GM19238 (cell line): ENCODE measurements around the gene C1orf94.
"Not testable (repeated sequence)": the region's sequence is repeated elsewhere in the genome, so short reads cannot be mapped to it uniquely, and the experiment has no call there.

Experiments used
- DNase-seq: peaks from one replicate; pipeline ENCODE4 v3.0.0; 2011; ENCODE audit warnings: low spot score; ENCODE audit not compliant: insufficient read length

The C1orf94 gene

DNA sequence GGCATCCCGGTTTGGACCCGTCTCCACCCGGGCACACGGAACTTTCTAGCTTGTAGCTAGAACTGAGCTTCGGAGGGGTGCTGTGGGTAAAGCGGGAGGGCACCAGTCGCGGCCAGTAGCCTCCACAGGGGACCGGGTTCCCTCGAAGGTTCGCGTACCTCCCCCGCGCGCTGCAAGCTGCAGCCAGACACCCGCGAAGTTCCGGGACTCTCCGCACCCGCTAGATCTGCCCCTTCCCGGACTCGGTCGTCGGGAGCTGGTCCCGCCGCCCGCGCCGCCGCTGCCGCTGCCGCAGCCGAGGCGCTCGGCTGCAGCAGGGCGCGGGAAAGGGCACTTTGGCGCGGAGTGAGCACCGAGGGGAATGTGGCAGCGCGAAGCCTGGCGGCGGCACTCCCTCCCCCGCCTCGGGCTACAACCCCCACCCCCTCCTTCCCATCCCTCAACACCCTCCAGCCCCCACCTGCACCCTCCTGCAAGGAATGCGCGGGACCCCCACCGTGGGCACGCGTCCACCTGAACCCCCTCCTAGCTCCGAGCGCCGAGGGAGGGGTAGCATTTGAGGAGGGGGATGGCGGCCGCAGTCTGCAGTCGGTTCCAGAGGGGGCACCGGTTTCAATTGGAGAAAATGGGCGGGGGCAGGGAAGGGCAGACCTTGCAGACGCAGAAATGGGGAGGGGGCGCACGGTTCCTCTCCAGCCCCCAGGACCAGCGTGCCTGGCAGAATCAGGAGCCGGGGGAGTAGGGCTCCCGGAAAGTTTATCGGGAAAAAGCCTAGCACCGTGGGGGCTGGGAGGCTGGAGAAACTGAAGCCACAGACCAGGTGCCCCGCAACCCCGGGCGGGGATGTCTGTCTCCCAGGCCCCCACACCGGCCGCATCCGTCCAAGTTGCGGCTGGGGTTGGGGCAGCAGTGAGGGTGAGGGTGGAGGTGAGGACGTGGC lies 12.6 kb upstream of the C1orf94 start:
- DNase-seq = no peak

DNA sequence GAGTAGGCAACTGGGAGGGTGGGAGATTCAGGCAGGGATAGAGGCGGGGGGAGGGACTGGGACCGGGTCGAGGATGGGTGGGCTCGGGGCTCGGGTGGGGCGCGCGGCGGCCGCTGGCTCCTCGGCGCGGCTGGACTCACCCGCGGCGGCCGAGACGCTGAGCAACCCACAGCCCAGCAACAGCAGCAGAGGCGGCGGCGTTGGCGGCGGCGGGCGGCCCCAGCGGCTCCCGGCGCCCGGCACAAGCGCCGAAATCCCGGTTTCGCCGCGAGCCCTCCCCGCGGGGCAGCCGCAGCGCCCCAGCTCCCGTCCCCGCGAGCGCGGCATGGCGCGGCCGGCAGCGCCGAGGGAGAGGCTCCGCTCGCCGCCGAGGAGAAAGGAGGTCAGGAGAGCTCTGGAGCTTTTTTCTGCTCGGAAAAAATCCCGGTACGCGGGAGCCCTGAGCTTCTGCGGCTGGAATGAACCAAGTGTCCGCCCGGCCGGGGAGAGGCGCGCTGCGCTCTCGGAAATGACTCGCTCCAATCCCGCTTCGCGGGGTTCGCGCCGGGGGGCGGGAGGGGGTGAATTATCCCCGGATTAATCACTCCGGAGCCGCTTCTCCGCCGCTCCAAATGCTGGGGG lies 11.8 kb upstream of the C1orf94 start, which contains the start of gene CSMD2:
Gene CSMD2, minus strand, starts transcription at position 460 of the 621 bp plus-strand sequence. Its CDS starts 133 bp downstream, at position 327.
- DNase-seq = no peak

DNA sequence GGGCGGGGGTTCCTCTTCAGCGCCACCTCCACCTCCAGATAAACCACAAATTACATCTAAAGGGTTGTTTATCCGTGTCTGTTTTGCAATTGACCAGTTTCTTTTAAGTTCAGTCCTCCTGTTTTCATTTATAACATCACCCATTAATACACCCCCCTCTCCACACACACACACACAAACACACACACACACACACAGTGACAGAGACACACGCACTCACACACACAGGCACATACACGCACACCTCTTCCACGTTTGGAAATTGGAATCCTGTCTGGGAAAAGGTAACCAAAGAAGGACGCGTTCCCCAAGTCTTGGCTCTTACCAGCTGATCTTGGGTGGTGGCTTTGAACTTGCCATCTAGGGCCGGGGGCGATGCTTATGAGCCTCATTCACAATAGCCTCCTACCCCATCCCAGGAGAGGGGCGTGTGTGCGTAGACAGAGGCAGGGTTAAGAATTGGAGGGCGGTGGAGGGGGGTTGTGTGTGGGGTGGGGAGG lies 11.2 kb upstream of the C1orf94 start:
- DNase-seq = no peak

DNA sequence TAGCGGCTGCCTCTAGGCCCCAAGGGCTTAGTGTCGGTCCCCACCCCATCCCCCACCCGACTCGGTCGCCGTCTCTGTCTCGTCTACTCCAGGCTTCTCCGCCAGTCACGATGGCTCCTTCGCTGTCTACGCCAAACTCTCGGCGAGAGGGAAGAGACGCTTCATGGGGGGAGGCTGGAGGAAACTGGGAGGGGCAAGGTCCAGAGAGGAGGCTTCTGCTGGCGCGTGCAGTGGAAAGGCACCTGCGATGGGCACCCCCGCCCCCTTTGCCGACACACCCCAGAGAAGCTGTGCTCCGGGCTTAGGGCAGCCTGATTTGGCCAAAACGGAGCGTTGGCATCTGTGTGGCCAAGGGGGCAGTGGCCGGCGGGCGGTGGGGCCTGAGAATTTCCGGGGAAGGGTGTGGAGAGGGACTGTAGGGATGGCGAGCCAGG lies 10.5 kb upstream of the C1orf94 start:
- DNase-seq = no peak

DNA sequence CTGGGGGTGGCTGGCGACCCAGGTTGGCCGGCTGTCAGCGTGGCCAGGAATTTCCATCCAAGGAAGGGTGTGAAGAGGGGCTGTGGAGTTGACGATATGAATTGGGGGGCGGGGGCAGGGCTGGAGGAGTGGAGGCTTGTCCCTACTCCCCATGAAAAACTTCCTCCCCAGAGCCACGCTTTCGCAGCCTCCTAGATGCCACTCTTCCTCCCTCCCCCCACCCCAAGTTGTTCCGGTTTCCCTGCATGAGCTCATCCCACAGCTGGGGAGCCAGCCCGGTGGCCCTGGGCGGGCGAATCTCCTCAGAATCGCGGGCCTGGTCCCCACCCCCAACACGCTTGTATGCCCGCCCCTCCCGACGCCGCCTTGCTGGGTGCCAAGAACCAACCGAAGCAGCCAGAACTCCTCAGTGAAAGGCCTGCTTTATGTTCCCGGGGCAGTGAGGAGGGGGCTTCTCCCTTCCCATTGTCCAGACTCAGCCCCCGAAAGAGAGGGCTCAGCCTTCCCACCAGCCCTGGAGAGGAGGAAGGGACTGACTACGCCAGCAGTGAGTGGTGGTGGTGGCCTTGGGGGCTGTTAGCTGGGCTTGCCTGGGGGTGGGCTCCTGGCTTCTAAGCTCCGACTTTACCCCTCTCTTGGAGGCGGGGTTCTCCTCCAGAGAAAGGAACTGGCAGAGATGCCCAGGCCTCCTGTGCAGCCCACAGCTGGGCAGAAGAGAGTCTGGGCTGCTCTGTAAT lies 9.9 kb upstream of the C1orf94 start:
- DNase-seq = no peak

DNA sequence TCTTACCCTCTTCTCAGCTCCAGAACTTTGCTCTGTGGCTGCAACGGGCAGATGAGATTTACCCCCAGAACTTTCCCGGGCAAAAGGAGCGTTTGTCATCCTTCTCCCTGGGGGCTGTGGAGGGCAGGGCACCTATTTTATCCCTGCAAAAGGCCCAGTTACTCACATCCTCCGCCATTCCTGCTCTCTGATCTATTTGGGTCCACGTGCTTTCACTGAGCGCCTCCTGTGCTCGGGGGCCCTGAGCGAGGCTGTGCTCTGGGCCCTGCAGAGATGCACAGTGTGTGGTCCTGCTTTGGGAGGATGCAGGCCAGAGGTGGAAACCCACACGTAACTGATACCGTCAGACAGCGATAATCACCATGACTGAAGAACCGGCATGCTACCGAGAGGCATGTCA lies 9.3 kb upstream of the C1orf94 start:
- DNase-seq = no peak

DNA sequence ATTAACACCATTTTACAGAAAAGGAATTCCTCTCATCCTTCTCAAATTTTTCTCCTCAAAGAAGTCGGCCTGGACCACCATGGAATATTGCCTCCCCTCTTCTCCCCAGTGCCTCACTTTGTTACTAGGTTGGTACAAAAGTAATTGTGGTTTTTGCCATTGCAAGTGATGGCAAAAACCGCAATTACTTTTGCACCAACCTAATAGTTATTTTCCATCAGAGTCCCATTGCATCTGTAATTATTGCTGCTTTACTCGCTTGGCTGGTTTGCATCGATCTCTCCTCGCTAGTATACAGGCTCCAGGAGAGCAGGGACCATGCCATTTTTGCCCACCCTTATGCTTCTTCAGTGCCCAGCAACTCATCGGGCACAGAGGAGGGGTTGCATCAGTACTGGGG lies 963 bp upstream of the C1orf94 start:
- no peak for DNase-seq

DNA sequence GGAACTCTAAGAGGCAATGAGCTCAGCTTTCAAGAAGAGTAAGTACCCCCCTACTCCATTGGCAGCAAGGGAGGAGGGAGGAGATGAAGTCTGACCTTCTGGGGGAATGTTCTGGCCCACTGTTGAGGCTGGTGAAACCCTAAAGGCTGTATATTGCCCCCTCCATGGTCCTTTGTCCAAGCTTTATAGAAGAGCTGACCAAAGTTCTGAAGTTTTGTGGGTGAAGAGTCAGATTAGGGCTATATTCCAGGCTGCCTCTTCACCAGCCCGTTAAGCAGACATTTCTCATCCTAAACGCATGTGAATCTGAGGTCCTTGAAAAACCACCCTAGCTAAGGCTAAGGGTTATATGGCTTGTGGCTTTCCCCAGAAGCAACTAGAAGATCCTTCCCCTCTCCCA lies 1.4 kb downstream of the C1orf94 start:
- no peak for DNase-seq

DNA sequence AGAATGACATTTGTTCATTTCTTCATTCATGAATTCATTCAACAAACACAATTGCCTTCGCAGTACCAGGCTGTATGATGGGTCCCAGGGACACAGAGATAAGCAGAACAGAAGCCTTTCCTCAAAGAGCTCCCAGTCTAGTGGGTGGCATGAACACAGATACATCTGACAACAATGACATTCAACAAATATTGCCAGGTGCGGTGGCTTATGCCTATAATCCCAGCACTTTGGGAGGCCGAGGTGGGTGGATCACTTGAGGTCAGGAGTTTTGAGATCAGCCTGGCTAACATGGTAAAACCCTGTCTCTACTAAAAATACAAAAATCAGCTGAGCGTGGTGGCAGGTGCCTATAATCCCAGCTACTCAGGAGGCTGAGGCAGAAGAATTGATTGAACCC lies 6.7 kb downstream of the C1orf94 start:
- not testable (repeated sequence) for DNase-seq

DNA sequence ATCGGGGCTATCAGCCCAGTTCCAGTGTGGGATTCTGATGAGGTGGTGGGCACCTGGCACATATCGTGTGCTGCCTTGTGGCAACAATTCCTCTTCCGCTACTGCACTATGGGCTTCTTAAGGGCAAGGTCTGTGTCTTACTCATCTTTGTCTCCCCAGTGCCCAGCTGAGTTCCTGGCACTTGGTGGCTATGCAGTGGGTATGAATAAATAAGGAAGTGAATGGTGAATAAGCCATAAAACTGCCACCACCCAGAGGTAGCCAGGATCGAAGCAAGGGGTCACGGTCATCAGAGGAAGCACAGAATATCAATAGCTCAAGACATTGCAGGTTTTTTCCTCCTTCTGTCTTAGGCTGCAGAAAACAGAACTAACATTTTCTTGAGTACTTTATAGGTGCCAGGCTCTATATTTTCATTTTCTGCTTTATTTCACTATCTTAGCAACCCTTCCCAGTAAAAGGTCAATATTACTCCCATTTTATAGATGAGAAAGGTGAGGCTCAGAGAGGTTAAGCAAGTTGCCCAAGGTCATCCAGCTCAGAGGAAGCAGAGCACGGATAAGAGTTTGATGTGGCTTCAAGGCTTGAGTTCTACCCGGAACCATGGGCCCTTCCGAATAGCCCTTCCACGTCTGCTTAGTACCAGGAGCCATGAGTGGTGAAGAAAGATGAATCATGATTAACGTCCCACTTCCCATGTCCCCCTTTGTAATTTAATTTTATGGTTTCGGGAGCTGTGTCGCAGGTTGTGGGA lies 10.2 kb downstream of the C1orf94 start:
- no peak for DNase-seq

DNA sequence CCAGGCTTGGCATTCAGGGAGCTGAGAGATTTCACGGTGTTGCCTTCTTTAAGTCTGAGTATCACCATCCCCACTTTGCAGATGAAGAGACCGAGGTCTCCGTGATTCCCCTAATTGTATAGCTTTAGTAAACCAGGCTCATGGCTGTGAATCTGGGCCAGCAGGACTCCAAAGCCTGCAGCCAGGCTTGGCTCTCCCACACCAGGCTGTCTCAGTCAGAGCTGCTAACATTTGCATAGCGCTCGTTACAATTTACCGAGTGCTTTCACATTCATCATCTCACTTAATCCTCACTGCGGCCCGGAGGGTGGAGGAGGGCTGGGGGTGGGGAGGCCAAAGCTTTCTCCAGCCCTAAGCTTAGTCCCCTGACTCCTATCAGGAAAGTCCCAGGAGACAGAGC lies 11.7 kb downstream of the C1orf94 start:
- no peak for DNase-seq

DNA sequence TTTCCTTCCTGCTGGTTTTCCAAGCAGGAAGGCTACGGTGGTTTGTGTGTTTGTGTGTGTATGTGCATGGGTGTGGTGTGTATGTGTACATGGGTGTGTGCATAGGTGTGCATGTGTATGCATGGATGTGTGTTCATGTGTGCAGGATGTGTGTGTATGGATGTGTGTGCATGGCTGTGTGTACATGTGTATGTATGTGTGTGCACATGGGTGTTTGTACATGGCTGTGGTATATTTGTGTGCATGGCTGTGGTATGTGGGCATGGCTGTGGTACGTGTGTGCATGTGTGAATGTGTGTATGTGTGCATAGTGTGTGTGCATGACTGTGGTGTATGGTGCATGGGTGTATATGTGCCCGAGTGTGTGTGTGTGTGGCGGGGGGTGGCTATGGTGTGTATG lies 12.3 kb downstream of the C1orf94 start:
- DNase-seq = no peak

DNA sequence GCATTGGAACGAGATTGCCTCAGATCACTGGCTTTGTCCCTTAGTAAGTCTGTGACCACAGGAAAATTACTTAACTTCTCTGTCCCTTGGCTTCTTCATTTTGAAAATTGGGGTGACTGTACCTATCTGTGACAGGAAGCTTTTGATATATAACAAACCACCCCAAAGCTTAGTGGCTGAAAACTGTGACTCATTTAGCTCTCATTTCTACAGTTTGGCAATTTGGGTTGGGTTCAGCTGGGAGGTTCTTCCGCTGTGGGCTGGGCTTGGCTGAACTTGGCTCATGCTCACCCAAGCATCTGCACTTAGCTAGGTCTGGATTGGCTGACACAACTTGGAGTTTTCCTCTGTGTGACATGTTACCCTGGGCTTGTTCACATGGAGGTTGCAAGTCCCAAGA lies 14.0 kb downstream of the C1orf94 start:
- DNase-seq = no peak

DNA sequence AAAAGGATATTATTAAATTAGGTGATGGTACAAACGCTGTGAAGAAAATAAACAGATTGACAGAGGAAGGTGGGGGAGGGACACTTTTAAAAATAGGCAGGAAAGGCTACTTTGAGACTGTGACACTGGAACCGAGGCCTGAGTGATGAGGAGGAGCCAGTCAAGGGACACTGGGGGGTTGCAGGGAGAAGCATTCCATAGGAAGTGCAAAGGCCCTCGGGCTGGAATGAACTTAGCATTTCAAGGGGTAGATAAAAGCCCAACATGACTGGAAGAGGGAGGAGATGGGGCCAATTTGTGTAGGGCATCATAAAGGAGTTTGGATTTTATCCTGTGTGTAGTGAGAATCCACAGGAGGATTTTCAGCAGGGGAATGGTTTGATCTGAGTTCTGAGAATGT lies 15.9 kb downstream of the C1orf94 start:
- no peak for DNase-seq

DNA sequence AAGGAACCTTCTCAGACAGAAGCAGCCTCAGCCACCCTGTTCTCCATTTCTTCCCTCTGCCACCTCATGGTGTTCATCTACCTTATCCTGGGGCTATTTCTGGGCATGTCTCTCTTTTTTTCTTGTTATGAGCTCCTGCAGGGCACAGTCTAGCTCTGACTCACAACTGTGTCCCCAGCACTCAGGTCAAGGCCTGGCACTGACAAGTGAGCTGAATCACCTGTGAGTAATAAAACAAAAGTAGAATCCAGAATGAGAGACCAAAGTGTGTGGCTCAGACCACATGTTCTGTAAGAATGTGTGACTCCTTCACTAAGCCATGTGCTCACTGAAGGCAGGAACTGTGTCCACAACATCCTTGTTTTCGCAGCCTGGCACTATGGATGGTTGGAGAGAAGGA lies 23.2 kb downstream of the C1orf94 start:
- DNase-seq = no peak

DNA sequence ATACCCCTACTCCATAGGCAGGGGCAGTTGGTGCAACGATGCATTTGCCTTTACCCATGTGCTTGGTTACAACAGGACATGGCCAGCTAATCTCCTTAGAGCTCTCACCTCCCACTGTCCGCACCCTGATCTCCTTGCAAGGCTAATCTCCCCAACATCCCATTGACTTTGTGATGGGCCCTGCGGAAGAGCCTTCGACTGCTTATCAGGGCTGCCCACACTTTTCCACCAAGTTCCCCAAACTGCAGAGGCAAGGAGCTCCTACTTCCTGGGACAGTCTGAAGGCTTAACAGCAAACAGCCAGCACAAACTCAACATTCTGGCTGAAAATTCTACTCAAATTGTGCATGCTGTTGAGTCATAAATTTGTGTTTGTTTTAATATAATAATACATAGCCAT lies 36.0 kb downstream of the C1orf94 start:
- DNase-seq = no peak

DNA sequence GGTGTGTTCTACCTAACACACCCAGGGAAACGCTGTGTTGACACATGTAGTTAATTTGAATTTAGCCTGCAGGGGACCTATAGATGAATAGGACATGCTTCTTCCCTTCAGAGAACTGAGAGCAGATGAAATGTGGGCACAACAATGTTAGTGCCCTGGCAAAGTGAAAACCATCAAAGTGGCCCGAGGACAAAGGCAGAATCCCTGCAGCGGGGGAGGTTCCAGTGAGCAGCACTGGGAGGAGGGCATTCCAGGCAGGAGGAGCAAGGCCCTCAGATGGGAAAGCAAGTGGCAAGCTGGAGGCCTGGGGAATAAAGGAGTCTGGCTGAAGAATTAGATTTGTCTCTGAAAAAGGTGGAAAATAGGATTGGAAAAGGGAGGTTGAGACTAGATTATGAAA lies 37.2 kb downstream of the C1orf94 start:
- DNase-seq = no peak

DNA sequence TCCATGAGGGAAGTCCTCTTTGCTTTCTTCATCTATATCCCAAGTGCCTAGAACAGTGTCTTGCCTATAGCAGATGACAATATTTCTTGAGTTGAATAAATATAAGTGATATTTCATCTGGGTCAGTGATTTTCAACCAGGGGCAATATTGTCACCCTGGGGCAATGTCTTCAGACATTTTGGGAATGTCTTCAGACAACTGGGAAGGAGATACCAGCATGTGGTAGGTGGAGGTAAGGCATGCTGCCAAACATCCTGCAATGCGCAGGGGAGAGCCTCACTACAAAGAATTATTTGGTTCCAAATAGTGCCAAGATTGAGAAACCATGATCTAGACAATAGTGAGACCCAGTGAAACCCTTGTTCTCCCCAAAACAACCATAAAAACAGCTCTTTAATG lies 54.7 kb downstream of the C1orf94 start:
- DNase-seq = no peak

DNA sequence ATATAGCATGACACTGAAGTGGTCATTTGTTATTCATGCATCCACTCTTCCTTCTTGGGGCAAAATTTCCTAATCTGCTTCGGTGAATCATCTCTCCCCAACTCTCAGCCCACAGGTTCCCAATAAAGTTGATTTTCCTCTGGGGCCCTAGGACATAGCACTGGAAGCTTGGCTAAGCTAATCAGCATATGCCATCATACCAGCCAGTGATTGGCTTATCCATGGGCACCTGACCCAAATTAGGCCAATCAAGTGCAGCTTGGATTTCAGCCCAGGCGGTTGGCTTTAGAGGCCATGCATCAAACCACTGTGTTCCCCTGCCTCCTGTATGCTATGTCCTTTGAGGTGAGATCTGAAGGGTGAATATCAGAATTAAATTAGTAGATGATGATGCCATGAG lies 58.9 kb downstream of the C1orf94 start:
- no peak for DNase-seq

DNA sequence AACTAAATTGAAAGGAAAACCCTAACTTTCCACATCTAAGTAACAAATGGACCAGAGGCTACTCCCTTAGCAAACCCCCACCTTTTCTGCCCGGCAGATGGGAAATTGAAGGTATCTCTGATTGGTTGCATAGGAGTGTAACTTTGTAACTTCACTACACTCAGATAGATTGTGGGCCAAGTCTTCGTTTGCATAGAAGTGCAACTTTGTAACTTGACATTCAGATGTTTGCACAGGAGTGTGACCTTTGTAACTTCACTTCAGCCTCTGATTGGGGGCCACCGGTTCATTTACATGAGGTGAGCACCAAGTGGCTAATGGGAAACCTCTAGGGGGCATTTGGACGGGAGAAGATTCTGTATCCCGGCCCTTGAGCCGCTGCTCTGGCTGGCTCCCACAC lies 59.4 kb downstream of the C1orf94 start:
- DNase-seq = no peak

DNA sequence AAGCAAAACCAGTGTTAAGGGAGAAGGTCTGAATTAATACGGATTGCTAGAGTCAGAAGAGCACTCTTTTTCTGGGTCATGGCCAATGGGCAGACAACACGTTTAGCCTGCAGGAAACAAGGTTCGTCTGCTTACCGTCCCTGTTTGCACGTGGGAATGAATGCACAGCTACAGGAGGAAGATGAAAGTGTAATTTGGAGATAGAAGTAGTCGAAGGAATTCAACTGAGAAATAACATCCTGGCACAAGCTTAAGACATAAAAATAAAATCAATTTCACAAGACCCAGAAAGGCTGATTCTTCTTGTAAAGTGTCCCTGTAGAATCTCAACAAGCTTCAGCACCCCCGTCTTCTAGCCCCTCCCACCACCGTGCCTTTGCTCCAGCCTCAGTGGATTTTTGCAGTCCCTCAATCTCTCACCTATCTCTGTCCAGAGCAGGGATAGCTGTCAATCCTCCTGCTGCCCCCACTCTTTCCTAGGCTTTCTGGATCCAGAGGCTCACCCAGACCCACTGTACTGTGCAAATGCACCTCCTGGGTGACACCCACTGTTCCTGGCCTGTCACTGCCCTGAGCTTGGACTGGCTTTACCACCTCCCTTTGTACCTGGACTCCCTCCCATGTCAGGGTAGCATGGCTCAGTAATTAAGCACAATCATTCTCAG lies 60.6 kb downstream of the C1orf94 start:
- no peak for DNase-seq
